ENCODE measurements around the gene FAM234B. TPM values are rescaled to one million over a fixed set of nuclear protein-coding genes. Genes with fewer than 3 reads are reported as not detected.
A peak's percentile ranks its signal among the peaks of the same experiment; 100 is the strongest.

The FAM234B gene
- total RNA-seq, 4 donors from 2014 or later: 3.1 to 8.0 (median 3.9) TPM

GRCh38 chr12:13112968-13113367 lies 68.8 kb downstream of the FAM234B start:
- TF ChIP-seq POLR2A (IDR thresholded peaks at IDR 0.05): no peak
- no peak for TF ChIP-seq CTCF (IDR thresholded peaks at IDR 0.05)
- Histone ChIP-seq H3K27me3 (no peaks in the 10 kb centered on the region), H3K4me3 (no peak overlapping the region), H3K27ac (no peak overlapping the region), H3K4me1 (no peaks in the 10 kb centered on the region), H3K36me3 (no peaks in the 10 kb centered on the region), H3K9me3 (no peaks in the 10 kb centered on the region)
- no peak for DNase-seq
- 84 to 85% methylated on average over 6 of the region's 6 CpGs for WGBS, 2 donors
- intact Hi-C loops (cut with DNase I): no loop called here

- H3K9me3 ChIP-seq: no peaks in the 10 kb centered on the region
- peaks cover 0 to 10% (median 0%) of the 10 kb centered on the region in 3 donors for H3K4me1 ChIP-seq
- WGBS, 2 donors: 75 to 79% methylated on average over 14 to 15 of the region's 15 CpGs
- TF ChIP-seq CTCF (IDR thresholded peaks at IDR 0.05) (no peak), POLR2A (IDR thresholded peaks at IDR 0.05) (no peak)
- H3K27me3 ChIP-seq: no peaks in the 10 kb centered on the region
- no peak overlapping the region for H3K4me3 ChIP-seq
- H3K27ac ChIP-seq: no peak overlapping the region
- no peaks in the 10 kb centered on the region for H3K36me3 ChIP-seq
- DNase-seq: no peak
- intact Hi-C loops (cut with DNase I): no loop called here
Measured at GRCh38 chr12:13114251-13115052, 70.3 kb downstream of the FAM234B start.

- no peaks in the 10 kb centered on the region for H3K27me3 ChIP-seq
- H3K27ac ChIP-seq: peak overlapping the region in 2 of 4 donors; percentile 43 to 62
- no peaks in the 10 kb centered on the region for H3K36me3 ChIP-seq
- H3K9me3 ChIP-seq: no peaks in the 10 kb centered on the region
- H3K4me3 ChIP-seq: no peak overlapping the region
- DNase-seq: no peak
- TF ChIP-seq CTCF (IDR thresholded peaks at IDR 0.05) (no peak), POLR2A (IDR thresholded peaks at IDR 0.05) (no peak)
- 56 to 90% methylated on average over 5 to 7 of the region's 7 CpGs for WGBS, 2 donors
- intact Hi-C loops (cut with DNase I): no loop called here
- H3K4me1 ChIP-seq: peaks cover 0 to 10% (median 0%) of the 10 kb centered on the region in 3 donors
Measured at GRCh38 chr12:13116259-13116658, 72.1 kb downstream of the FAM234B start.

- peaks cover 0 to 10% (median 0%) of the 10 kb centered on the region in 3 donors for H3K4me1 ChIP-seq
- no peak for DNase-seq
- TF ChIP-seq CTCF (IDR thresholded peaks at IDR 0.05) (no peak), POLR2A (IDR thresholded peaks at IDR 0.05) (no peak)
- H3K9me3 ChIP-seq: no peaks in the 10 kb centered on the region
- 73 to 76% methylated on average over 6 of the region's 6 CpGs for WGBS, 2 donors
- H3K27ac ChIP-seq: peak overlapping the region in 2 of 4 donors; percentile 23 to 37
- intact Hi-C loops (cut with DNase I): no loop called here
- no peak overlapping the region for H3K4me3 ChIP-seq
- H3K27me3 ChIP-seq: no peaks in the 10 kb centered on the region
- H3K36me3 ChIP-seq: no peaks in the 10 kb centered on the region
Measured at GRCh38 chr12:13117029-13117428, 72.8 kb downstream of the FAM234B start.

- no peak overlapping the region for H3K4me3 ChIP-seq
- H3K36me3 ChIP-seq: no peaks in the 10 kb centered on the region
- peaks cover 0 to 12% (median 0%) of the 10 kb centered on the region in 3 donors for H3K4me1 ChIP-seq
- intact Hi-C loops (cut with DNase I): no loop called here
- DNase-seq: no peak
- 81 to 86% methylated on average over 2 of the region's 2 CpGs for WGBS, 2 donors
- no peaks in the 10 kb centered on the region for H3K27me3 ChIP-seq
- TF ChIP-seq POLR2A (IDR thresholded peaks at IDR 0.05): no peak
- no peak for TF ChIP-seq CTCF (IDR thresholded peaks at IDR 0.05)
- H3K9me3 ChIP-seq: no peaks in the 10 kb centered on the region
- peak overlapping the region in 1 of 4 donors; percentile 32 for H3K27ac ChIP-seq
Measured at GRCh38 chr12:13119826-13120225, 75.6 kb downstream of the FAM234B start.
